GM19463 (cell line): ENCODE results near the gene WIPF2.

Source experiments
- ATAC-seq: cut with Tn5 transposase; IDR thresholded peaks from one replicate; pipeline ENCODE4 v1.9.1; 2021; ENCODE audit warnings: mild to moderate bottlenecking, moderate library complexity; ENCODE audit not compliant: unreplicated experiment

WIPF2 gene

GRCh38 chr17:40323391-40324381 lies 104.6 kb downstream of the WIPF2 start:
- no peak for ATAC-seq

- ATAC-seq: no peak
Observed at GRCh38 chr17:40325156-40326013, 106.3 kb downstream of the WIPF2 start.

- ATAC-seq: peak; percentile 34
Observed at GRCh38 chr17:40326014-40326831, 107.1 kb downstream of the WIPF2 start.

GRCh38 chr17:40326832-40327199 lies 107.7 kb downstream of the WIPF2 start:
- no peak for ATAC-seq

GRCh38 chr17:40327244-40327729 lies 108.2 kb downstream of the WIPF2 start:
- ATAC-seq: no peak

- no peak for ATAC-seq
Observed at GRCh38 chr17:40327735-40328385, 108.8 kb downstream of the WIPF2 start.

GRCh38 chr17:40328386-40328766 lies 109.3 kb downstream of the WIPF2 start:
- no peak for ATAC-seq

- no peak for ATAC-seq
Observed at GRCh38 chr17:40329839-40330794, 111.0 kb downstream of the WIPF2 start.

- ATAC-seq: no peak
Observed at GRCh38 chr17:40330850-40331470, 111.9 kb downstream of the WIPF2 start.

GRCh38 chr17:40331743-40332641 lies 112.9 kb downstream of the WIPF2 start:
- ATAC-seq: no peak
